ENCODE measurements around the gene EMC1.

- TF ChIP-seq CTCF (IDR thresholded peaks at IDR 0.05) (no peak), POLR2AphosphoS5 (IDR thresholded peaks at IDR 0.05) (no peak), POLR2A (IDR thresholded peaks at IDR 0.05) (no peak)
Observed at GRCh38 chr1:19222979-19223824, 28.1 kb downstream of the EMC1 start.

Measured in breast epithelium (tissue), 3 donors.